ENCODE data around the gene UMODL1. TPM values are rescaled to one million over a fixed set of nuclear protein-coding genes. Genes with fewer than 3 reads are reported as not detected.

Gene UMODL1
- total RNA-seq, 1 experiment from 2014 or later: not detected

GRCh38 chr21:42127164-42128150 lies 56.3 kb downstream of the UMODL1 start:
- DNase-seq: no peak
- no peaks in the 10 kb centered on the region for H4K20me1 ChIP-seq (ENCODE audit: control insufficient read depth, insufficient read depth, insufficient read length)
- no peak overlapping the region for H3K4ac ChIP-seq (ENCODE audit: low read depth, low read length)
- no peak overlapping the region for H3K56ac ChIP-seq (ENCODE audit: insufficient read length, low read depth, low read length)
- no peak overlapping the region for H2BK12ac ChIP-seq (ENCODE audit: insufficient read length, low read depth, low read length)
- H3K23ac ChIP-seq (ENCODE audit: insufficient read length, low read depth, low read length): no peak overlapping the region
- H3K79me1 ChIP-seq (ENCODE audit: insufficient read depth, low read depth, low read length, poor library complexity, severe bottlenecking): no peaks in the 10 kb centered on the region
- H3K4me1 Mint-ChIP-seq: peaks cover 2 to 7% of the 10 kb centered on the region in 2 experiments
- H4K8ac ChIP-seq (replicated peaks; ENCODE audit: insufficient read length, low read depth, low read length): no peak overlapping the region
- H3K36me3 Mint-ChIP-seq (ENCODE audit: insufficient read depth in 1 of 3, low read depth in 3 of 3): no peaks in the 10 kb centered on the region
- no peak overlapping the region for H2BK120ac ChIP-seq (ENCODE audit: low read depth, low read length, poor library complexity, severe bottlenecking)
- H4K5ac ChIP-seq (ENCODE audit: insufficient read length, low read depth, low read length): no peak overlapping the region
- no peak overlapping the region for H3K18ac ChIP-seq (ENCODE audit: insufficient read length, low read depth, low read length)
- H2BK5ac ChIP-seq (ENCODE audit: insufficient read length, low read length): no peak overlapping the region
- H3K27ac ChIP-seq (ENCODE audit: insufficient read length, low read depth, low read length): no peak overlapping the region
- no peak overlapping the region for H2AFZ ChIP-seq (ENCODE audit: low read length)
- no peak overlapping the region for H2BK20ac ChIP-seq (ENCODE audit: low read depth, low read length, poor library complexity, severe bottlenecking)
- no peak overlapping the region for H3K4me3 Mint-ChIP-seq
- no peak overlapping the region for H4K91ac ChIP-seq (ENCODE audit: insufficient read length, low read depth, low read length)
- no peak overlapping the region for H3K27ac Mint-ChIP-seq
- no peaks in the 10 kb centered on the region for H3K4me1 ChIP-seq (ENCODE audit: insufficient read depth, low read length)
- no peak overlapping the region for H3K4me2 ChIP-seq (ENCODE audit: insufficient read depth, insufficient read length, low read length)
- H3K9ac ChIP-seq (ENCODE audit: extremely low read depth, insufficient read length, low read length): no peak overlapping the region
- H2BK15ac ChIP-seq (ENCODE audit: low read depth, low read length): no peak overlapping the region
- WGBS (ENCODE audit: extremely low coverage, insufficient read length, low lambda C conversion rate): no CpG with 5 or more reads among the region's 36 CpGs
- no peak overlapping the region for H3T11ph ChIP-seq (ENCODE audit: low read length)
- peaks cover 4% of the 10 kb centered on the region for H3K27me3 Mint-ChIP-seq (ENCODE audit: low read depth)
- no peaks in the 10 kb centered on the region for H3K27me3 ChIP-seq (ENCODE audit: insufficient read depth, low read length)
- H3K9me3 ChIP-seq (ENCODE audit: control insufficient read depth, low read depth, low read length): no peaks in the 10 kb centered on the region
- TF ChIP-seq CTCF (conservative IDR thresholded peaks at IDR 0.05): no peak
- no peaks in the 10 kb centered on the region for H3K23me2 ChIP-seq (ENCODE audit: insufficient read length, low read depth, low read length, poor library complexity, severe bottlenecking)
- H2AK5ac ChIP-seq (ENCODE audit: insufficient read length, low read length): no peak overlapping the region
- H3K14ac ChIP-seq (ENCODE audit: insufficient read depth, low read length): no peak overlapping the region
- no peaks in the 10 kb centered on the region for H3K9me3 Mint-ChIP-seq
- H3K79me2 ChIP-seq (ENCODE audit: insufficient read depth, low read length): no peaks in the 10 kb centered on the region
